Urinary bladder (tissue), 4 donors: Measurements from ENCODE around the gene AGL. TPM values are rescaled to one million over a fixed set of nuclear protein-coding genes. Genes with fewer than 3 reads are reported as not detected.
"Not testable (repeated sequence)": the region's sequence is repeated elsewhere in the genome, so short reads cannot be mapped to it uniquely, and the experiment has no call there.

ENCODE experiments used
- DNase-seq: peaks from one replicate; pipeline ENCODE4 v3.0.0-alpha.2; 2015; ENCODE audit errors: extremely low spot score
- H3K27ac ChIP-seq: one replicate; pipeline ENCODE4 v1.5.1; 2013; ENCODE audit warnings: low read depth, mild to moderate bottlenecking, moderate library complexity
- H3K36me3 ChIP-seq: one replicate; pipeline ENCODE4 v1.6.1; 2013; ENCODE audit warnings: mild to moderate bottlenecking, moderate library complexity; ENCODE audit not compliant: insufficient read depth
- H3K4me1 ChIP-seq: one replicate; pipeline ENCODE4 v1.6.1; 2013; ENCODE audit warnings: mild to moderate bottlenecking, moderate library complexity; ENCODE audit not compliant: insufficient read depth
- H3K4me3 ChIP-seq: one replicate; pipeline ENCODE4 v1.5.1; 2013; ENCODE audit warnings: low read depth, low read length
- WGBS: extraction: QIAGEN DNeasy Blood & Tissue Kit; methylation state at CpG from one replicate; pipeline ENCODE4 v1.1.7; 2013; 5-methylcytosine and 5-hydroxymethylcytosine counted together
- polyA plus RNA-seq: library from polyadenylated mRNA; stranded (reverse); fragments of 200-250 nt; gene quantifications from one replicate; pipeline ENCODE4 v1.2.3, GENCODE V29; 2013
- total RNA-seq: library from RNA; depleted of rRNA; stranded (reverse); fragments of >200 nt; gene quantifications from one replicate; pipeline ENCODE4 v1.2.3, GENCODE V29; 2014
- donor health status: healthy with polysubstance abuse.
- donor health status: healthy.

AGL gene
- total and polyA plus RNA-seq, 2 donors, result 16.1 to 48.1 TPM

- no peak for DNase-seq
- H3K4me1 ChIP-seq, result no peaks in the 10 kb centered on the region
- no peak overlapping the region for H3K4me3 ChIP-seq
- H3K27ac ChIP-seq, result no peak overlapping the region
- WGBS, result 91% methylated on average over 4 of the region's 4 CpGs
- no peaks in the 10 kb centered on the region for H3K36me3 ChIP-seq
Observed at GRCh38 chr1:99860703-99861102, 10.5 kb downstream of the AGL start.

GRCh38 chr1:99867682-99868081 lies 17.5 kb downstream of the AGL start:
- Histone ChIP-seq H3K4me3 (no peak overlapping the region), H3K36me3 (no peaks in the 10 kb centered on the region), H3K4me1 (no peaks in the 10 kb centered on the region), H3K27ac (no peak overlapping the region)
- 95% methylated on average over 6 of the region's 6 CpGs for WGBS
- no peak for DNase-seq

- Histone ChIP-seq H3K4me1 (no peaks in the 10 kb centered on the region), H3K36me3 (no peaks in the 10 kb centered on the region), H3K4me3 (no peak overlapping the region), H3K27ac (no peak overlapping the region)
- no peak for DNase-seq
Observed at GRCh38 chr1:99869304-99869703, 19.1 kb downstream of the AGL start.

- no peak for DNase-seq
- Histone ChIP-seq H3K27ac (no peak overlapping the region), H3K36me3 (no peaks in the 10 kb centered on the region), H3K4me3 (no peak overlapping the region), H3K4me1 (no peaks in the 10 kb centered on the region)
- 75% methylated on average over 6 of the region's 6 CpGs for WGBS
Observed at GRCh38 chr1:99869723-99870122, 19.6 kb downstream of the AGL start.

- Histone ChIP-seq H3K27ac (no peak overlapping the region), H3K4me1 (no peaks in the 10 kb centered on the region), H3K36me3 (no peaks in the 10 kb centered on the region), H3K4me3 (no peak overlapping the region)
- 98% methylated on average over 1 of the region's 1 CpG for WGBS
- DNase-seq, result no peak
Observed at GRCh38 chr1:99872063-99872462, 21.9 kb downstream of the AGL start.

- Histone ChIP-seq H3K36me3 (peaks cover under 1% of the 10 kb centered on the region), H3K27ac (no peak overlapping the region), H3K4me3 (no peak overlapping the region), H3K4me1 (no peaks in the 10 kb centered on the region)
- no peak for DNase-seq
- WGBS, result 89% methylated on average over 3 of the region's 3 CpGs
Observed at GRCh38 chr1:99877568-99877967, 27.4 kb downstream of the AGL start.

GRCh38 chr1:99886179-99886578 lies 36.0 kb downstream of the AGL start:
- WGBS, result 71% methylated on average over 1 of the region's 1 CpG
- no peak overlapping the region for H3K4me3 ChIP-seq

GRCh38 chr1:99886841-99887240 lies 36.7 kb downstream of the AGL start:
- Histone ChIP-seq H3K36me3 (peaks cover 6% of the 10 kb centered on the region), H3K4me3 (no peak overlapping the region), H3K27ac (no peak overlapping the region), H3K4me1 (no peaks in the 10 kb centered on the region)
- DNase-seq, result no peak

More at GRCh38 chr1:99886179-99886578, 36.0 kb downstream of the AGL start:
- DNase-seq, result no peak
- no peak overlapping the region for H3K27ac ChIP-seq
- peaks cover 6% of the 10 kb centered on the region for H3K36me3 ChIP-seq
- H3K4me1 ChIP-seq, result no peaks in the 10 kb centered on the region

GRCh38 chr1:99887890-99888289 lies 37.7 kb downstream of the AGL start:
- 97% methylated on average over 2 of the region's 2 CpGs for WGBS
- DNase-seq, result no peak
- H3K36me3 ChIP-seq, result peaks cover 4% of the 10 kb centered on the region
- no peak overlapping the region for H3K27ac ChIP-seq
- H3K4me1 ChIP-seq, result no peaks in the 10 kb centered on the region
- H3K4me3 ChIP-seq, result no peak overlapping the region

GRCh38 chr1:99891997-99892396 lies 41.8 kb downstream of the AGL start:
- Histone ChIP-seq H3K4me3 (no peak overlapping the region), H3K27ac (no peak overlapping the region), H3K36me3 (peaks cover under 1% of the 10 kb centered on the region), H3K4me1 (no peaks in the 10 kb centered on the region)
- no peak for DNase-seq
- WGBS, result 86% methylated on average over 1 of the region's 1 CpG

- DNase-seq, result not testable (repeated sequence)
Observed at GRCh38 chr1:99903278-99903677, 53.1 kb downstream of the AGL start.

GRCh38 chr1:99906535-99906934 lies 56.4 kb downstream of the AGL start:
- H3K4me1 ChIP-seq, result no peaks in the 10 kb centered on the region
- no peak overlapping the region for H3K4me3 ChIP-seq
- no peak overlapping the region for H3K27ac ChIP-seq
- no peak for DNase-seq
- H3K36me3 ChIP-seq, result peaks cover 2% of the 10 kb centered on the region

More at GRCh38 chr1:99903278-99903677, 53.1 kb downstream of the AGL start:
- WGBS, result 97% methylated on average over 4 of the region's 4 CpGs
- H3K36me3 ChIP-seq, H3K27ac ChIP-seq, H3K4me1 ChIP-seq, H3K4me3 ChIP-seq: not testable (repeated sequence)

GRCh38 chr1:99917214-99917613 lies 67.1 kb downstream of the AGL start:
- peaks cover 6% of the 10 kb centered on the region for H3K36me3 ChIP-seq
- H3K4me1 ChIP-seq, result no peaks in the 10 kb centered on the region
- 54% methylated on average over 3 of the region's 3 CpGs for WGBS
- DNase-seq, result no peak
- no peak overlapping the region for H3K27ac ChIP-seq
- no peak overlapping the region for H3K4me3 ChIP-seq

- no peak overlapping the region for H3K27ac ChIP-seq
- WGBS, result 89% methylated on average over 1 of the region's 1 CpG
- no peak for DNase-seq
- no peak overlapping the region for H3K4me3 ChIP-seq
- H3K36me3 ChIP-seq, result peaks cover 2% of the 10 kb centered on the region
- no peaks in the 10 kb centered on the region for H3K4me1 ChIP-seq
Observed at GRCh38 chr1:99919220-99919619, 69.1 kb downstream of the AGL start.

- Histone ChIP-seq H3K36me3 (no peaks in the 10 kb centered on the region), H3K4me1 (no peaks in the 10 kb centered on the region), H3K27ac (no peak overlapping the region), H3K4me3 (no peak overlapping the region)
- no peak for DNase-seq
Observed at GRCh38 chr1:99934801-99935200, 84.6 kb downstream of the AGL start.
